ENCODE measurements around the gene AOPEP.

Gene AOPEP

GRCh38 chr9:95077053-95077765 lies 350.7 kb downstream of the AOPEP start:
- no peak for DNase-seq

- DNase-seq: no peak
Measured at GRCh38 chr9:95077766-95078370, 351.4 kb downstream of the AOPEP start.

- DNase-seq: no peak
Measured at GRCh38 chr9:95078511-95078910, 352.0 kb downstream of the AOPEP start.

GRCh38 chr9:95078939-95079338 lies 352.4 kb downstream of the AOPEP start:
- no peak for DNase-seq

- DNase-seq: no peak
Measured at GRCh38 chr9:95079461-95079860, 353.0 kb downstream of the AOPEP start.

GRCh38 chr9:95080961-95081647 lies 354.6 kb downstream of the AOPEP start:
- DNase-seq: no peak

GRCh38 chr9:95081998-95082397 lies 355.5 kb downstream of the AOPEP start:
- DNase-seq: no peak

- DNase-seq: no peak
Measured at GRCh38 chr9:95082401-95083084, 356.0 kb downstream of the AOPEP start.

- DNase-seq: no peak
Measured at GRCh38 chr9:95083086-95083768, 356.7 kb downstream of the AOPEP start.

- no peak for DNase-seq
Measured at GRCh38 chr9:95084254-95084934, 357.9 kb downstream of the AOPEP start.

GRCh38 chr9:95085036-95085770 lies 358.7 kb downstream of the AOPEP start:
- DNase-seq: no peak

GRCh38 chr9:95085861-95086563 lies 359.5 kb downstream of the AOPEP start:
- DNase-seq: no peak

GRCh38 chr9:95086564-95086955 lies 360.1 kb downstream of the AOPEP start:
- no peak for DNase-seq

- no peak for DNase-seq
Measured at GRCh38 chr9:95087659-95088242, 361.3 kb downstream of the AOPEP start.

GRCh38 chr9:95088421-95089161 lies 362.1 kb downstream of the AOPEP start:
- no peak for DNase-seq

- DNase-seq: no peak
Measured at GRCh38 chr9:95089257-95090022, 362.9 kb downstream of the AOPEP start.

- DNase-seq: no peak
Measured at GRCh38 chr9:95090023-95090791, 363.7 kb downstream of the AOPEP start.
